SKM-1 (cell line): ENCODE measurements around the gene ZNF689.
A peak's percentile ranks its signal among the peaks of the same experiment; 100 is the strongest.
"Not testable (repeated sequence)": the region's sequence is repeated elsewhere in the genome, so short reads cannot be mapped to it uniquely, and the experiment has no call there.

Experiments
- DNase-seq: peaks from one replicate; lab custom pipeline; 2025; ENCODE audit not compliant: unreplicated experiment; lab: John Stamatoyannopoulos, UW

The ZNF689 gene

DNA sequence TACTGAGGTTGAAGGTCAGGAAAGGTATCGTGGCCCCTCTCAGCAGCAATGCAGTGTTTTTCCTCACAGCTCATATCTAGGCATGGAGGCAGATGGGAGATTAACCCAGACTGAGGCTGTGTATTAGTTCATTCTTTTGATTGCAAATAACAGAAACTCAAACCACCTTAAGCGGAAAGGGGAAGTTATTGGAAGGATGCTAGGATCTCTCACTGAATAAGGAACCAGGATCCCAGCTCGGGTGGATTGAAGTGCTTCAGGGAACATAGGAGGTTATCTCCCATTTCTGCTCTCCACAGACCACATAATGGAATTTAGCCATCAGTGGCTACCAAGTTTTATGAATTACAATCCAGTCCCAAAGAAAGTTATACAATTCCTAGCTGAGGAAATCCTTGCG lies 8.2 kb downstream of the ZNF689 start:
- peak; percentile 13 for DNase-seq

DNA sequence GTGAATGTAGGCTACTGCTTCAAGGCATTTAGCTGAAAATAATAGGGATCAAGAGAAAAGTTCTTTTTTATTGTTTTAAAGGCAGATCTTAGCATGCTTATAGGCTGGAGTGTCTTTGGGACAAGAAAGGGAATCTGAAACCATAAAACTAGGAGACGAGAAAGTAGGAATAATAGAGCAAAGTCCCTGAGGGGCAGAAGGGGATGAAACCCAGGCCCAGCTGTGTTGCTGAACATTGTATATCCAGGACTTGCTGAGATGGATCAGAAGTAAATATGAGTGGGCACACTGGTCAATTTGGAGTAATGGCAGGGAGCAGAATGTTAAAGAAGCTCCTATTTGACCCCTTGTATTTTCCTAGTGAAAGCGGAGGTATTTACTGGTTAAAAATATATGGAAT lies 9.3 kb downstream of the ZNF689 start:
- DNase-seq = no peak

DNA sequence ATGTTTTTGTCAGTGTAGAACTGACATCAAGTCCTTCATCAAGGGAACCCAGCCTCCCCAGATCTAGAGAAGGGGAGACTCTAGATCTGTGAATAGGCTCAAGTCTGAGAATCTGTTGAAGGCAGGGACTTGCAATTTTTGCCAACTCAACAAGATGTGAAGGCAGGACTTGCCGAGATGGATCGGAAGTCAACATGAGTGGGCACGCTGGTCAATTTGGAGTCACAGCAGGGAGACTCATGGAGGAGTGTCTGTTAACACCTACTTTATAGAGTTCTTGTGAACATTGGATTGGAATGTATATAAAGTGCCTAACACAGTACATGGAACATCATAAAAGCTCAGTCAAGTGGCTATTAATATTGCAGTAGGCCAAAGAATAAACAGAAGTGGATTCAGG lies 10.0 kb downstream of the ZNF689 start:
- DNase-seq = no peak

DNA sequence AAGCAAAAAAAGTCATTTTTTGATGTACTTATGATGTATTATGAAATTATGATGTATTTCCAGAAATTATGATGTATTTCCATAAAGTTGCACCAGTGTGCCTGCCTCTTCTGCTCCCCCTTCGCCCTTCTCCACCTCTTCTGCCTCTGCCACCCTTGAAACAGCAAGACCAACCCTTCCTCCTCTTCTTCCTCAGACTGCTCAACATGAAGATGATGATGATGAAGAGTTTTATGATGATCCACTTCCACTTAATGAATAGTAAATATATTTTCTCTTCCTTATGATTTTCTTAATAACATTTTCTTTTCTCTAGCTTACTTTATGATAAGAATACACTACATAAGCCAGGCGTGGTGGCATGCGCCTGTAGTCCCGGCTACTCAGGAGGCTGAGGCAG lies 17.3 kb downstream of the ZNF689 start:
- DNase-seq = no peak

DNA sequence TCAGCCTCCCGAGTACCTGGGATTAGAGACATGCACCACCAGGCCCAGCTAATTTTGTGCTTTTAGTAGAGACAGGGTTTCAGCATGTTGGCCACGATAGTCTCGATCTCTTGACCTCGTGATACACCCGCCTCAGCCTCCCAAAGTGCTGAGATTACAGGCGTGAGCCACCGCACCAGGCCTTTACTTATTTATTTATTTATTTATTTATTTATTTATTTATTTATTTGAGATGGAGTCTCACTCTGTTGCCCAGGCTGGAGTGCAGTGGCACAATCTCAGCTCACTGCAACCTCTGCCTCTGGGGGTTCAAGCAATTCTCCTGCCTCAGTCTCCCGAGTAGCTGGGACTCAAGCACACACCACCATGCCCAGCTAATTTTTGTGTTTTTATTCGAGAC lies 19.3 kb downstream of the ZNF689 start:
- not testable (repeated sequence) for DNase-seq

DNA sequence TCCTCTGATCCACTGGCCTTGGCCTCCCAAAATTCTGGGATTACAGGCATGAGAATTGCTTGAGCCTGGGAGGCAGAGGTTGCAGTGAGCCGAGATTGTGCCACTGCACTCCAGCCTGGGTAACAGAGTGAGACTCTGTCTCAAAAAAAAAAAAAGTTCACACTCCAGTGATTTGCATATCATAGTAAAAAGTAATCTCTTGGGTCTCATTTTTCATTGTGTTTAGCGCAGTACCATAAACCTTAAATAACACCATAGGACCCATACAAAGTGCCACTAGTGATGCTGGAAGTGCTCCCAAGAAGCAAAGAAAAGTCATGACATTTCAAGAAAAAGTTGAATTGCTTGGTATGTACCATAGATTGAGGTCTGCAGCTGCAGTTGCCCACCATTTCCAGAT lies 20.6 kb downstream of the ZNF689 start:
- not testable (repeated sequence) for DNase-seq

DNA sequence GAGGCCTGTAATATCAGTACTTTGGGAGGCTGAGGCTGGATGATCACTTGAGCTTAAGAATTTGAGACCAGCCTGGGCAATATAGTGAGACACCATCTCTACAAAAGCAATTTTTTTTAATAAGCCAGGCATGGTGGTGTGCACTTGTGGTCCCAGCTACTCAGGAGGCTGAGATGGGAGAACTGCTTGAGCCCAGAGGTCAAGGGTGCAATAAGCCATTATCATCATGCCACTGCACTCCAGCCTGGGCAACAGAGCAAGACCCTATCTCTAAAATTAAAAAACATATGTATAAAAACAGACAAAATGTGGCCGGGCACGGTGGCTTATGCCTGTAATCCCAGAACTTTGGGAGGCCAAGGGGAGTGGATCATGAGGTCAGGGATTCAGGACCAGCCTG lies 21.5 kb downstream of the ZNF689 start:
- no peak for DNase-seq

DNA sequence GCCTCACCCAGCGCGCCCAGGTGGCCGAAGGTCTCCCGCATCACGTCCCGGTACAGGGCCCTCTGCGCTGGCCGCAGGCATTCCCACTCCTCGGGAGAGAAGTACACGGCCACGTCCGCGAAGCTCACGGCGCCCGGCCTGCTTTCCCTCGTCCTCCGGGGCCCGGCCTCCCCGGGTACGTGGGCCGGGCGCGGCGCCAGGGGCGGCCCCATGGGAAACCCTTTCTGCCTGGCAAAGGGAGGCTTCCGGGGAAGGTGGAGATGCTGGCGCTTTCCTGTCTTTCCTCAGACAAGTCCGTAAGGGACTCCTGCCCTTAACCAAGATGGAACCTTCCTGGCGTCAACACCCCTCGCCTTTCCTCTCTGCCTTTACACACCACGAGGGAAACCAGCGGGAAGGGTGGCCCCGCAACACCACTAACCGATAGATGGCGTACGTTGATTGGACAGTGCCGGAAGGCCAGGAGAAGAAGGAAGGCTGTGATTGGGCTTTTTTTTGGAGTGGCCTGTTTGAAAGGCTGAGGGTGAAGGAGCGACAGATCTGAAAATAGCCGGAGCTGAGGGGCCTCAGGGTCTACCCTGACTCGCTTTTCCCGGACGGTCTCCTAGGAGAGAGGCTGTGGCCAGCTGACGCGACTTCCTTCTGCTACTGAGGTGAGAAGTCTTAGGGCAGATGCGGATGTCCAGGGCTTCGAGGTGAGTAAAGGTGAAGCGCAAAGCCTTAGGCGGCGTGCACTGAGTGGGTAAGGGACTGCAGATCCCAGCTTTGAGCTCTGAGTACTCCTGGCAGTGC lies 24.6 kb downstream of the ZNF689 start, which contains the start of gene ZNF785:
Gene ZNF785 (minus strand): TSS at position 298 of the 792 bp plus-strand sequence. CDS start 86 bp downstream, at position 212.
- DNase-seq = peak; percentile 97

DNA sequence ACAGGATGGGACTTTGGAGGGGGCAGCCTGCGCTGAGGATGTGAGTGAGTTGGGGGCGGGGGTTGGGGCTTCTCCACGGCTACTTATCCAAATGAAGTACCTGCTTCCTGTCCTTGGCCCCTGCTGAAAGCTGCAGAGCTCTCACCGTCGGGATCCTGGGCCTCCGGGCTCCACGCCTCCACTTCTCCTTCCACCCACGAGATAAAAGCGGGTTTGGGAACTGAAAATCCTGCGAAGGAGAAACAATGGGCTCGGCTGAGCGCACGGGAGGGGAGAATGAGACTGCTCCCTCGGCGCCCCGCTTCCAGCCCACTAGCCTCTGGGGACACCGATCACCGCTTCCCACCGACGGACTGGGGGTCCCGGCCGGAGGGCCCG lies 25.2 kb downstream of the ZNF689 start:
- DNase-seq = no peak

DNA sequence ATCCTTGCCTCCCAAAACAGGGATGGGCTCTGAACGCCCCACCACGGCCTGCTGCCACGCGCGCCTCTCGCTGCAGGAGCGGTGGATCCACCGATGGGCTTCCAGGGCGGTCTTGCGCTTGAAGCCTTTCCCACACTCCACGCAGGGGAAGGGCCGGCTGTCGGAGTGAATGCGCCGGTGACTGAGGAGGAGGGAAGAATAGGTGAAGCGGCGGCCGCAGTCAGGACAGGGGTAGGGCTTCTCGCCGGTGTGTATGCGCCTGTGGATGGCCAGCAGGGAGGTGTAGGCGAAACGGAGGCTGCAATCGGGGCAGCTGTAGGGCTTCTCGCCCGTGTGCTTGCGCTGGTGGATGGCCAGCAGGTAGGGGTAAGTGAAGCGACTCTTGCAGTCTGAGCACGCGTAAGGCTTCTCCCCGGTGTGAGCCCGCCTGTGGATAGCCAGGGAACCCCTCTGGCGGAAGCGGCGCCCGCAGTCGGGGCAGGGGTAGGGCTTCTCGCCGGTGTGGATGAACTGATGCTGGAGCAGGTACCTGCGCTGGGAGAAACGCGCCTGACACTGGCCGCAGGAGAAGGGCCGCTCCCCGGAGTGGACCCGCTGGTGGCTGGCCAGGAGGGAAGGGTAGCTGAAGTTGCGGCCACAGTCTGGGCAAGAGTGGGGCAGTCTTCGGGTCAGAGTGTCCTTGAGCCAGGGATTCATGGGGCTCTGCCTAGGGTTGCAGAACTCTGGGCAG lies 27.4 kb downstream of the ZNF689 start:
- no peak for DNase-seq

DNA sequence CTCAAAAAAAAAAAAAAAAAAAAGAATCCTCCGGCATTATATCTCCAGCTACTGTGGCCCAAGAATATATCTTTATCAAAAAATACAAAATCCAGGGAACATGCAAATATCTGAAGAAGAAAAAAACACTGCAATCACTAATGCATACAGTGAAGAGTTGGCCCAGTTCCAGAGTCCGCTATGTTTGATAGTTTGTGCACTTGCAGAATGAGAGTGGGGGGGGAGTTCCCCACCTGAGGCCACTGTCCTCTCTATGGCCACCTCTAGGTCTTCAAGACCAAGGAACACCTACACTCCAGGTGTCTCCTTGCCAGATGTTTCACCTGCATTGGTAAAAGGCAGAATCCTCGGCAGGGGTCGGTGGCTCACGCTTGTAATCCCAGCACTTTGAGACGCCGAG lies 28.7 kb downstream of the ZNF689 start:
- no peak for DNase-seq

DNA sequence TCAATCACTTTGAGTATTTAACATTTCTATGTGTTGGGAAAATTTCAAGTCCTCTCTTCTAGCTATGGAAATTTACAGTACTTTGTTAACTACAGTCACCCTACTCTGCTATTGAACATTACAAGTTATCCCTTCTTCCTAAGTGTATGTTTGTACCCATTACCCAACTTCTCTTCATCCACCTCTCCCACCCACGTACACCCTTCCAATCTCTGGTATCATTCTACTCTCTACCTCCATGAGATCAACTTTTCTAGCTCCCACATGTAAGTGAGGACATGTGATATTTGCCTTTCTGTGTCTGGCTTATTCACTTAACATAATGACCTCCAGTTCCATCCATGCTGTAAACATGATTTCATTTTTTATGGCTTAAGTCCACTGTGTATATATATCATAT lies 35.5 kb downstream of the ZNF689 start:
- no peak for DNase-seq

DNA sequence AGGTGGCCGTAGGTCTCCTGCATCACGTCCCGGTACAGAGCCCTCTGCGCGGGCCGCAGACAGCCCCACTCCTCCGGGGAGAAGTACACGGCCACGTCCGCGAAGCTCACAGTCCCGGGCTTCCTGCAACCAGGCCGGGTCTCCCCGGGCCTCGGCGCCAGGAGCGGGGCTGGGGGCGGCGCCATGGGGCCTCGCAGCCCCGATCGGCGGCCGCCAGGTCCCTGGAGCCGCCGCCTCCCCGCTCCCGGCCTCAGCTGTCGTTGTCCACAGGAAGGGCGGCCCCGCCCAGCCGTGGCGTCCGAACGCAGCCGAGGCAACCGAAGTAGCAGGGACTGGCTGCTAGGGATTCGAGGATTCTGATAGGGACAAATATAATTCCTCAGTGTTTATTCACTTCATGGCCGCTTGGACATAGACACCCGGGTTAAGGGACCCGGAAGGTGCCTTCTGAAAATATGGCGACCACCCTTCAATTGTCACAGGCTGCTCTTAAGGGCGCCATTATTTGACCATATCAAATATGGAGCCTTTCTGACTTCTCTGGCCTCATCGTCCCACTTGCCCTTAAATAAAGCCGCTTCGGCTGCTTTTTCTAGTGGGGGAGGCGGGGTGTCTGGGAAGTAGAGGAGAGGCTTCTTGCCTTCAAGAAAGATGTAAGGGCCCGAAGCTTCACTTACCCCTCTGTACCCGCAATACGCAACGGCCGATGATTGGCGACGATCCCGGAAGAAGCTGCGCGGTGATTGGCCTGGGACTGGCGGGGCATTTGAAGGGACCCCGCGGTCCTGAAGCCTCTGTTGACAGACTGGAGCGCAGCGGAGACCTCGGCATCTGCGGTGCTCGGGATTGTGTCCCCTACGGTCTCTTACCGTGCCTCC lies 38.5 kb downstream of the ZNF689 start, which contains the start of gene ZNF688:
Gene ZNF688 (minus strand): TSS at position 270 of the 878 bp plus-strand sequence. CDS start 85 bp downstream, at position 185.
- DNase-seq = peak; percentile 97

DNA sequence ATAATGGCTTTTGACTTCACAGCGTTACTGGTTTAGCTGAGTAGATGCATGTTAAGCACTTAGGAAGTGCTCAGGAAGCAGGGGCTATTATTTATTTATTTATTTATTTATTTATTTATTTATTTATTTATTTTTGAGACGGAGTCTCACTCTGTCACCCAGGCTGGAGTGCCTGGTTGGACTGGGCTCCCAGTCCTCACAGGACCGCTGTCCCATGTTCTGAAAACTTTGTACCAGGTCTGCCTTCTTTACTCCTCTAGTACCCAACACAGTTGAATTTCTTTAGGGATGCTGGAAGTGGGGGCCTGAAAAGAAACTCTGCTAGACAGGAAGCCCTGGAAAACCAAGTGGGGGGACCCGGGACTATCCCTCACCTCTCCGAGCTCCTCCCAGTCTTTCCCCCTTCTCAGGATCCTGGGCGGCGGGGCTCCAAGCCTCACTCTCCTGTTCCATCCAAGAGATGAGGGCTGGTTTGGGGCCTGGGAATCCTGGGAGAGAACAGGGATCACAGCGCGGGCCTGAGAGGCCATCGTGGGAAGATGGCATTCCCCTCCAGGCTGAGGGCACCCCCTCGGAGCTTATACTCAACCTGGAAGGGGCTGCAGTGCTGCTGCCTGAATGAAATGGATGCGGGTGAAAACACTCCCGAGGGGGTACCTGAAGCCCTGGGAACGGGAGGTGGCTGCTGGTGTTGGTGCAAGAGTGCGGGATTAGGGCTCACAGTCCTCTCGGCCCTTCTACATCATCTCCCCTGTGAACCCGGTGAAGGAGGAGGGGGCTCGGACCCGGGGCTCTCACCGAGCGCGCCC lies 39.3 kb downstream of the ZNF689 start:
- DNase-seq = no peak

DNA sequence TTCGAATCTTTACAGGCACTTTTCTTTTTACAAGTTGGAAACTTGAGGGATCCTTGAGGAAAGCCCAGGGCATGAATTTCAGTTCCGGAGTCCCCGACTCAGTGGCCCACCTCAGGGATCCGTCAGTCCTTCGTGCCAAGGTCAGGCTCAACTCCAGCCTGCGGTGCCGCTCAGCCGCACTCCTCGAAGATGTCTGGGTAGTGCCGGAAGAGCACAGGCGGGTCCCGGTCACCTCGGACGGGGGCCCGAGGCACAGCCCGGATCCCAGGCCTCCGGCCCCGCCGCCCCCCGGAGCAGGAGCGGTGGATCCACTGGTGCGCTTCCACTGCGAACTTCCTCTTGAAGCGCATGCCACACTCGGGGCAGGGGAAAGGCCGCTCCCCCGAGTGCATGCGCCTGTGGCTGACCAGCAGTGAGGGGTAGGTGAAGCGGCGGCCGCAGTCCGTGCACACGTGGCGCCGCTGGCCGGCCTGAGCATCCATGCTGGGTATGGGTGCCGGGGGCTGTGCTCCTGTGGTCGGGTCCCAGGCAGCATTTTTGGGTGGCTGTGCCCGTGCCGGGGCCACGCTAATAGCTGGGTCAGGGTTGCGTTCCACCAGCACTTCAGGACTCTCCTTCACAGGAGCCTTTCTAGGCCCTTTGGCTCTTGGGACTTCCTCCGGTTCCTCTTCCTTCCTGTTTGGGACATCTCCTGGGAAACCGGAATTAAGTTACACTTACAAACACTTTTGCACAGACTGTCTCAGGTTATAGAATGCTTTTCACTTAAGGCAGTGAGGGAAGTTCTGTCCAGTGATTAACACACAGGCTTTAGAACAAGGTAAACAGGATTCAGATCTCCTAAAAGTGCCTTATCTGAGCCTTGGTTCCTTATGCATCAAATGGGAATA lies 40.2 kb downstream of the ZNF689 start:
- no peak for DNase-seq

DNA sequence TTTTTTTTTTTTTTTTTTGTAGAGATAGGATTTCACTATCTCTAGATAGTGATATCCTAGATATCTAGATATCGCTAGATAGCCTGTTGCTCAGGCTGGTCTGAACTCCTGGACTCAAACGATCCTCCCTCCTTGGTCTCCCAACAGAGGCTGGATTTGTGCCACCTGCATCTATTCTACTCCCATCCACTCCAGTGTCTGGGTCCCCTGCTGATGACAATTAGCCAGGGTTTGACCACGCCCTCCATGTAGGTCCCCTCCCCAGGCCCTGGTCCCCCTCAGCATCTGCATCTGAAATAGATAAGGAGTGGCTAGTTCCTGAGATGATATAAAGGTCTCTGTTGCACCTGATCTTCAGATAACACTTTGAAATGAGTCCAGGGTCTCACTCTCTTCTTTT lies 40.9 kb downstream of the ZNF689 start:
- no peak for DNase-seq

DNA sequence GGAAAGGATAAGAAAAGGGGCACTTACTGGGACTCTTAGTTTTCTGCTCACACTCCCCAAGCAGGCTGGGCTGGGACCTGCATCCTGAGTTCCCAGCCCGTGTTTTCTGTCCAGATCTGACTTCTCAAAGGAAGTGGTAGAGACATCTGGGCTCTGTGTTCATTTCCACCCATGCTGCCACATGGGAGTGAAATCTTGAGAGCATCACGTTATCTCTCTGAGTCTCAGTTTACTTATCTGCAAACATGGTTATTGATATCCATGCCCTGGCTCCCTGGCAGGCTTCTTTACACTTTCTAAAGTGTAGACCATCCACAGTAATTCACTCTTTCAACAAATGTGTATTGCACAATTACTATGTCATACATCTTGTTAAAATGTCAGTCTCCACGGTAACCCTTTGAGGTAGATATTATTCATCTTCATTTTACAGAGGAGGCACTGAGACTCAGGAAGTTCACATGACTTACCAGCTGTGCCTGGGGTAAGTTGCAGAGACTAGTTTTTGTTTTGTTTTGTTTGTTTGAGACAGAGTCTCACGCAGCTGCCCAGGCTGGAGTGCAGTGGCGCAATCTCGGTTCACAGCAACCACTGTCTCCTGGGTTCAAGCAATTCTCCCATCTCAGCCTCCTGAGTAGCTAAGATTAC lies 42.1 kb downstream of the ZNF689 start:
- DNase-seq = peak; percentile 21

DNA sequence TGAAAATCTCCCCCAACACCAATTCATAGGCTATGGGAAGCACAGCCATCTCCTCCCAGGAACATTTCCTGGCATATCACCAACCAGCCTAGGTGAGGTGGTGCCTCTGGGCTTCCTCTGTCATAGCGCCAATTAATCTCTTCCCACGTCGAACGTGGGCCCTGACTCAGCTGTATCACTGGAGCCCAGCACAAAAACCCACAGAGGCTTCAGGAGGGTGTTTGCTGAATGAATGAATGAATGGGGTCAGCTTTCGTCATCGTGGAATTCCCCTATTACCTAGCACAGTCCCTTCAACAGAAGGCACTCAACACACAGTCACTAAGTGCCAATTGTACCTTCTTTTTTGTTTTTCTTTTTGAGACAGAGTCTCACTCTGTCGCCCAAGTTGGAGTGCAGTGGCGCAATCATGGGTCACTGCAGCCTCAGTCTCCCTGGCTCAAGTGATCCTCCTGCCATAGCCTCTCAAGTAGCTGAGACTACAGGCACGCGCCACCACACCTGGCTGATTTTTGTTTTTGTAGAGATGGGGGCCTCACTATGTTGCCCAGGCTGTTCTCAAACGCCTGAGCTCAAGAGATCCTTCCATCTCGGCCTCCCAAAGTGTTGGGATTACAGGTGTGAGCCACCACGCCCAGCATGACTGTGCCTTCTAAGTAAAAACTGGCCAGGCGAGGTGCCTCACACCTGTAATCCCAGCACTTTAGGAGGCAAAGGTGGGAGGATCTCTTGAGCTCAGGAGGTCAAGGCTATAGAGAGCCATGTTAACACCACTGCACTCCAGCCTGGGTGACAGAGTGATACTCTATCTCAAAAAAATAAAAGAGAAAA lies 42.8 kb downstream of the ZNF689 start:
- no peak for DNase-seq
